HG02884 (cell line): Measurements from ENCODE around the gene ZNF610.
"Not testable (repeated sequence)": the region's sequence is repeated elsewhere in the genome, so short reads cannot be mapped to it uniquely, and the experiment has no call there.

Source experiments
- ATAC-seq: cut with Tn5 transposase; IDR thresholded peaks from one replicate; pipeline ENCODE4 v1.9.1; 2021; ENCODE audit warnings: mild to moderate bottlenecking, moderate library complexity; ENCODE audit not compliant: unreplicated experiment

Gene ZNF610

GRCh38 chr19:52336117-52336790, at the start of gene ZNF610:
Gene ZNF610 (plus strand): TSS chr19:52336243. CDS start chr19:52349173, 12,930 bp downstream.
- ATAC-seq = no peak

GRCh38 chr19:52286256-52286655, 49.8 kb upstream of the ZNF610 start:
- ATAC-seq = no peak

DNA sequence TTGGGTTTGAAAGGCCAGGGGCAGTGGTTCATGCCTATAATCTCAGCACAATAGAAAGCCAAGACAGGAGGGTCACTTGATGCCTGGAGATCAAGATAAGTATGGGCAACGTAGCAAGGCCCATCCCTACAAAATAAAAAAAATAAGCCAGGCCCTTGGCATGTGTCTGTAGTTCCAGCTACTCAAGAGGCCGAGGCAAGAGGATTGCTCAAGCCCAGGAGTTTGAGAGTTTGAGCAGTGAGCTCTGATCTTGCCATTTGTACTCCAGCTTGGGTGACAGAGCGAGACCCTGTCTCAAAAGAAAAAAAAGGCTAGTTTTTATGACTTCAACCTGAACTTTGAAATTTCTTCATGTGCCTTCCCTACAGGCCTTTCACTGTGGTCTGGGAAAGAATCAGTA, 44.3 kb upstream of the ZNF610 start:
- no peak for ATAC-seq

DNA sequence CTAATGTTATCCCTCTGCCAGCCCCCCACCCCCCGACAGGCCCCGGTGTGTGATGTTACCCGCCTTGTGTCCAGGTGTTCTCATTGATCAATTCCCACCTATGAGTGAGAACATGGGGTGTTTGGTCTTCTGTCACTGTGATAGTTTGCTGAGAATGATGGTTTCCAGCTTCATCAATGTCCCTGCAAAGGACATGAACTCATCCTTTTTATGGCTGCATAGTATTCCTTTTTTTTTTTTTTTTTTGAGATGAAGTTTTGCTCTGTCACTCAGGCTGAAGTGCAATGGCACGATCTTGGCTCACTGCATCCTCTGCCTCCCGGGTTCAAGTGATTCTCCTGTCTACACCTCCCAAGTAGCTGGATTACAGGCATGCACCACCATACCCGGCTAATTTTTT, 43.1 kb upstream of the ZNF610 start:
- ATAC-seq = not testable (repeated sequence)

DNA sequence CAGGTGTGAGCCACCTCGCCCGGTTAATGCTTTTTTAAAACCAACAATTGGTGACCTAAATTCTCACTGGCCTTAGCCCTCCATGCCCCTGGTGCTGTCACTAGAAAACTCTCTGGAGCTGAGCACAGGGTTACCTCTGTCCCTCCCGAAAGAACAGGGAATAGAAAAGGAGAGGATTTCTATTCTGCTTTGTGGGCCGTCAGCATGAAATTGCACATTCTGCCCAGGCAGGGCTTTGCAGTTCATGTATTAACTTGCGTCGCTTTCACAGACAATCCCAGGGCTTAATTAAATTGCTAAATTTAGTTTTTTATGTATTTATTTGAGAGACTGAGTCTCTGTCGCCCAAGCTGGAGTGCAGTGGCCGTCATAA, 39.7 kb upstream of the ZNF610 start:
- ATAC-seq = no peak

GRCh38 chr19:52296773-52297600, 39.1 kb upstream of the ZNF610 start, which contains the start of gene ZNF480:
Gene ZNF480 (plus strand): TSS chr19:52297169. CDS start chr19:52300413, 3,244 bp downstream.
- no peak for ATAC-seq

DNA sequence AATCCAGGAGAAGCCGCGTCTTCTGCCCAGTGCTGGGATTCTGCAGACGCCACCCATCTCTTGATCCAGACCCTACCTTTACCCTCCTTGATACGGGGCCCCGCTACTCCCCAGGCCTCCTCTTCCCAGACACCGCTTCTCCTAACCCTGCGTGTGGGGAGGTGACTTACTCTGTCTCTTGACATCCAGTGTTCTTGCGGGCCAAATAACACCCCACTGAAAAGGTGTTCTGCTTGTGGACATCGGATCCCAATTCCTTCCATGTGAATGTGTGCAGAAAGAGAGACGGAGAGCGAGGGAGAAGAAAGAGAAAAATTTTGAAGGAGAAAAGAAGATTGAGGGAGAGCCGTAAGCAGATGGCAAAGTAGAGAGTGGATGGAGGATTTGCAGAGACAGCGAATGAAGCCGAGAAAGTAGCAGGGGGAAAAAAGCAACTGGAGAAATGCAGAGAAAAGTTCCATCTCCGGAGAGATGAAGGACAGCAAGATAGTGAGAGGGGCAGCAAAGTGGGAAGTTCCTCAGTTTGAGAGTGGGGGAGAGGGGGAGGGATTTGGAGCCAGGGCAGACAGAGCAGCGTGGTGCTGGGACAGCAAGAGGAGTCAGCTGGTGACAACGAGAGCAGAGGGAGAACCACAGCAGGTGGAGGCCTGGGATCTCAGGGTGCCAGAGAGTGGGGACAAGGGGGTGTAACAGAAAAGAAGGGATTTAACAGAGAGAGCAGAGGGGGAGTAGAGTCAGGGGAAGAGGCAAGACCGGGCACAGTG, 38.3 kb upstream of the ZNF610 start:
- no peak for ATAC-seq

GRCh38 chr19:52307275-52307674, 28.8 kb upstream of the ZNF610 start:
- ATAC-seq = no peak

GRCh38 chr19:52322429-52322828, 13.6 kb upstream of the ZNF610 start:
- no peak for ATAC-seq

DNA sequence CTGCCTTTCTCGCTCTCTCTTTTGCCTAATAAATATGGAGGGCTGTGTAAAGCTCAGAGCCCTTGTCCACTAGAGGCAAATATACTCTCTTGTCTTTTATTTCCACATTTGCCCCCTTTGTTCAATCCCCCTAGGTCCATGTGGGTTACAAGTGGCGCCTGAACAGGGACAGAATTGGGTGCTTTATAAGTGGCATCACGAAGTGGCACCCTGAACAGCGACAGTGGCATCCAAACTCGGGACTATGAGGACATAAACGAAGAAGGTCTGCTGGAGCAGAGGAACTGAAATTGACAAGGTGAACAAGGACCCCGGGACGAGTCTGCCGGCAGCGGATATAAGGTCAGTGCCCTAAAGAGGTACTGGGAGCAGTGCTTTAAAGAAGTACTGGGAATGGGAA, 4.3 kb upstream of the ZNF610 start:
- no peak for ATAC-seq

GRCh38 chr19:52335768-52336116, 301 bp upstream of the ZNF610 start:
- ATAC-seq = no peak

GRCh38 chr19:52336791-52337381, 843 bp downstream of the ZNF610 start:
- ATAC-seq = no peak

DNA sequence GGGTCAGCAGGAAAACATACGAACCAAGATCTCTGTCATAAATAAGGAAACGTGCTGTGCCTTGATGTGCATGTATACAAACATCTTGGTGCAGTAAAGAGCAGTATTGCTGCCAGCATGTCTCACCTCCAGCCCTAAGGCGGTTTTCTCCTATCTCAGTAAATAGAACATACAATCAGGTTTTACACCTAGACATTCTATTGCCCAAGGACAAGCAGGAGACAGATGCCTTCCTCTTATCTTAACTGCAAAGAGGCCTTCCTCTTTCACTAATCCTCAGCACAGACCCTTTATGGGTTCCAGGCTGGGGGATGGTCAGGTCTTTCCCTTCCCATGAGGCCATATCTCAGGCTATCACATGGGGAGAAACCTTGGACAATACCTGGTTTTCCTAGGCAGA, 3.0 kb downstream of the ZNF610 start:
- not testable (repeated sequence) for ATAC-seq

GRCh38 chr19:52343548-52343947, 7.5 kb downstream of the ZNF610 start:
- no peak for ATAC-seq

DNA sequence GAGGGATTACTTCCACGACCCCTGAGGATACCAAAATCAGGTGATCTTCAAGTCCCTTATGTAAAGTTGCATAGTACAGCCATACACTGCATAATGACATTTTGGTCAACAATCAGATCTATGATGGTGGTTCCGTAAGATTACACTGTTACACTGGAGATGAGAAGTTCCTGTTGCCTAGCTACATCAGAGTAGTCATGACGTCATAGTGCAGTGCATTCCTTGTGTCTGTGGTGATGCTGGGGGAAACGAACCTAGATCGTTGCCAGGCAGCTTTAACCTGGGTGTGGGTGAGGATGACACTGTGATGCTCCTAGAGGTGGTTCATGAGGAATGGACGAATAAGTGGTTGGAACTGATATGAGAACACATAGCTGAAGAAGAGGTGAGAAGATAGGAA, 9.1 kb downstream of the ZNF610 start:
- no peak for ATAC-seq

DNA sequence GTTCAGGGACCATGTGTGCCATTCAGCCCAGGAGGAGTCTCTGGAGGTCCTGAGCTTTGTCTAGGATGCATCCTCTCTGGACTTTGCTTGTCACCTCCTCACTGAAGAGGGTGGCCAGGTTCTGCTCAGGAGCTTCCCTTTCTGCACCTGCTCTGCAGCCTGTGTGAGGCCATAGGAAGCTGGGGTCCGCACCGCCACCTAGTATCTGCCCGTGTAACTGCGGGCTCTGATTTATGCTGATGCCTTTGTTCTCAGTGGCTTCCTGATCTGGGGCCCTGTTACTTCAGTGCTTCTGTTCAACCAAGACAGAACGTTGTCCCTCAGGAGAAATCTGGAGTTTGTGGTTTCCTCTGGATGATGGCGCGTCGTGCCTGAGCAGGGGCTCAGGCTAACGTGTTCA, 15.5 kb downstream of the ZNF610 start:
- ATAC-seq = no peak

GRCh38 chr19:52366414-52366824, 30.4 kb downstream of the ZNF610 start:
- ATAC-seq = no peak

GRCh38 chr19:52369559-52370340, 33.7 kb downstream of the ZNF610 start, which contains the start of gene ZNF880:
Gene ZNF880 (plus strand): TSS chr19:52369923. CDS start chr19:52369966, 43 bp downstream.
- ATAC-seq = no peak

GRCh38 chr19:52370341-52370710, 34.3 kb downstream of the ZNF610 start:
- no peak for ATAC-seq

GRCh38 chr19:52391135-52391534, 55.1 kb downstream of the ZNF610 start:
- ATAC-seq = no peak
